Osteocyte (in vitro differentiated cells): ENCODE results near the gene PPP1R11. TPM values are rescaled to one million over a fixed set of nuclear protein-coding genes. Genes with fewer than 3 reads are reported as not detected.
A peak's percentile ranks its signal among the peaks of the same experiment; 100 is the strongest.

ENCODE experiments used
- DNase-seq: peaks from one replicate; pipeline ENCODE4 v3.0.0; 2021; ENCODE audit warnings: mixed read lengths; ENCODE audit not compliant: unreplicated experiment; ENCODE audit errors: extremely low spot score
- H3K27ac Mint-ChIP-seq: one replicate; pipeline ENCODE4 v1.8.0; 2021; ENCODE audit warnings: mild to moderate bottlenecking, mixed read lengths; ENCODE audit not compliant: unreplicated experiment
- H3K27me3 Mint-ChIP-seq: one replicate; pipeline ENCODE4 v1.8.0; 2021; ENCODE audit warnings: mixed read lengths; ENCODE audit not compliant: unreplicated experiment
- H3K36me3 Mint-ChIP-seq: one replicate; pipeline ENCODE4 v1.8.0; 2021; ENCODE audit warnings: mixed read lengths; ENCODE audit not compliant: unreplicated experiment
- H3K4me1 Mint-ChIP-seq: one replicate; pipeline ENCODE4 v1.8.0; 2021; ENCODE audit warnings: mixed read lengths; ENCODE audit not compliant: unreplicated experiment
- H3K4me3 Mint-ChIP-seq: one replicate; pipeline ENCODE4 v1.8.0; 2021; ENCODE audit warnings: mild to moderate bottlenecking, moderate library complexity, mixed read lengths; ENCODE audit not compliant: unreplicated experiment
- H3K9me3 Mint-ChIP-seq: one replicate; pipeline ENCODE4 v1.8.0; 2021; ENCODE audit warnings: mixed read lengths; ENCODE audit not compliant: unreplicated experiment
- total RNA-seq: library from RNA; stranded (reverse); gene quantifications from 2 replicates; pipeline ENCODE4 v1.2.1, GENCODE V29; 2021
- TF ChIP-seq, protein P1 (sequence below): fragments of 200-600 bp; sonication (generic); IDR thresholded peaks from 2 replicates; pipeline ENCODE4 v1.5.0; 2021; ENCODE audit warnings: antibody characterized with exemption, mild to moderate bottlenecking, moderate library complexity

PPP1R11 gene
- total RNA-seq, 1 donor from 2014 or later: 52.9 TPM

DNA sequence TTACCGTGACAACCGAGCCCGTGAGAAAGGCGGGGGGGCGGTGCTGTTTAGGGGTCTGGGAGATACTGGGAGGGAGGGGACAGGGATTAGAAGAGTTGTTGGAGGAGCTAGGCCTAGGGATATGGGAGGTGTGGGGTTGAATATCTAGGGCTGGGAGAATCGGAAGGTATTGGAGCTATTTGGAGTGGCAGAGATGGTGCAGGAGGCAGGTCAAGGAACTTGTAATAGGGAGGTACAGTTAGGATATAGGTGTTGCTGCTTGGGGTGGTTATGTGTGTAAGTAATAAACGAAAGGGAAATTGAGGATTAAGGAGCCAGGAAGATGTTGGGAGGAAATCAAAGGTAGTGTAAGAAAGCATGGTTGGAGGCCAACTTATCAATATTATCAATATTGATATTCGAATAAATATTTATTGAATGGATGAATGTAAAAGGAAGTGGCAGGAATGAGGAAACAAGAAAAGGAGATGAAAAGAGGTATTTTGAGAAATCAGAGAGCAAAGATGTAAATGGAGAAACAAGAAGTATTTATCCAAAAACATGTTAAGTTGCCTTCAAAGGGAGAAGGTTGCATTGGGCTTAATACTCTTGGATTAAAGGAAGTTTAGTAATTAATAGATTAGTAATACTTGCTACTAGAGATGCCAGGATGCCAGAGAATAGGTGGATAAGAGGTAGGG lies 602 bp downstream of the PPP1R11 start:
- no peak for DNase-seq
- peaks cover 37% of the 10 kb centered on the region for H3K4me1 Mint-ChIP-seq
- H3K27ac Mint-ChIP-seq: peak overlapping the region; percentile 99
- H3K4me3 Mint-ChIP-seq: peak overlapping the region; percentile 96
- H3K27me3 Mint-ChIP-seq: peaks cover 26% of the 10 kb centered on the region
- no peaks in the 10 kb centered on the region for H3K9me3 Mint-ChIP-seq
- TF ChIP-seq, protein P1, sequence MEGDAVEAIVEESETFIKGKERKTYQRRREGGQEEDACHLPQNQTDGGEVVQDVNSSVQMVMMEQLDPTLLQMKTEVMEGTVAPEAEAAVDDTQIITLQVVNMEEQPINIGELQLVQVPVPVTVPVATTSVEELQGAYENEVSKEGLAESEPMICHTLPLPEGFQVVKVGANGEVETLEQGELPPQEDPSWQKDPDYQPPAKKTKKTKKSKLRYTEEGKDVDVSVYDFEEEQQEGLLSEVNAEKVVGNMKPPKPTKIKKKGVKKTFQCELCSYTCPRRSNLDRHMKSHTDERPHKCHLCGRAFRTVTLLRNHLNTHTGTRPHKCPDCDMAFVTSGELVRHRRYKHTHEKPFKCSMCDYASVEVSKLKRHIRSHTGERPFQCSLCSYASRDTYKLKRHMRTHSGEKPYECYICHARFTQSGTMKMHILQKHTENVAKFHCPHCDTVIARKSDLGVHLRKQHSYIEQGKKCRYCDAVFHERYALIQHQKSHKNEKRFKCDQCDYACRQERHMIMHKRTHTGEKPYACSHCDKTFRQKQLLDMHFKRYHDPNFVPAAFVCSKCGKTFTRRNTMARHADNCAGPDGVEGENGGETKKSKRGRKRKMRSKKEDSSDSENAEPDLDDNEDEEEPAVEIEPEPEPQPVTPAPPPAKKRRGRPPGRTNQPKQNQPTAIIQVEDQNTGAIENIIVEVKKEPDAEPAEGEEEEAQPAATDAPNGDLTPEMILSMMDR: no peak
- H3K36me3 Mint-ChIP-seq: peaks cover 34% of the 10 kb centered on the region

GRCh38 chr6:30071081-30071818 lies 4.3 kb downstream of the PPP1R11 start:
- DNase-seq: no peak
- Mint-ChIP-seq H3K36me3 (peaks cover 32% of the 10 kb centered on the region), H3K27me3 (peaks cover 59% of the 10 kb centered on the region), H3K4me3 (peak overlapping the region; percentile 31), H3K9me3 (no peaks in the 10 kb centered on the region), H3K27ac (no peak overlapping the region), H3K4me1 (peaks cover 48% of the 10 kb centered on the region)
- TF ChIP-seq, protein P1: no peak

- TF ChIP-seq, protein P1: no peak
- no peak overlapping the region for H3K4me3 Mint-ChIP-seq
- peaks cover 47% of the 10 kb centered on the region for H3K4me1 Mint-ChIP-seq
- no peaks in the 10 kb centered on the region for H3K9me3 Mint-ChIP-seq
- peaks cover 66% of the 10 kb centered on the region for H3K27me3 Mint-ChIP-seq
- H3K27ac Mint-ChIP-seq: no peak overlapping the region
- peaks cover 32% of the 10 kb centered on the region for H3K36me3 Mint-ChIP-seq
- no peak for DNase-seq
Measured at GRCh38 chr6:30071858-30072257, 4.9 kb downstream of the PPP1R11 start.

- H3K4me3 Mint-ChIP-seq: peak overlapping the region; percentile 66
- DNase-seq: no peak
- no peak overlapping the region for H3K27ac Mint-ChIP-seq
- no peaks in the 10 kb centered on the region for H3K9me3 Mint-ChIP-seq
- peaks cover 30% of the 10 kb centered on the region for H3K36me3 Mint-ChIP-seq
- H3K4me1 Mint-ChIP-seq: peaks cover 36% of the 10 kb centered on the region
- TF ChIP-seq, protein P1: no peak
- H3K27me3 Mint-ChIP-seq: peaks cover 81% of the 10 kb centered on the region
Measured at GRCh38 chr6:30073489-30074235, 6.7 kb downstream of the PPP1R11 start.
